Chondrocyte (in vitro differentiated cells): ENCODE results near the gene AQP9. TPM values are rescaled to one million over a fixed set of nuclear protein-coding genes. Genes with fewer than 3 reads are reported as not detected.

Experiments
- DNase-seq: peaks from one replicate; pipeline ENCODE4 v3.0.0; 2021; ENCODE audit warnings: mixed read lengths, low spot score
- H3K27ac Mint-ChIP-seq: one replicate; pipeline ENCODE4 v1.8.0; 2021; ENCODE audit warnings: mild to moderate bottlenecking, moderate library complexity, mixed read lengths; ENCODE audit not compliant: unreplicated experiment
- H3K27me3 Mint-ChIP-seq: 2 replicates; pipeline ENCODE4 v1.8.0; 2021; ENCODE audit warnings: low read depth, mixed read lengths
- H3K36me3 Mint-ChIP-seq: 2 replicates; pipeline ENCODE4 v1.8.0; 2021; ENCODE audit warnings: low read depth, mixed read lengths
- H3K4me1 Mint-ChIP-seq: 2 replicates; pipeline ENCODE4 v1.8.0; 2021; ENCODE audit warnings: low read depth, mild to moderate bottlenecking, mixed read lengths
- H3K4me3 Mint-ChIP-seq: one replicate; pipeline ENCODE4 v1.8.0; 2021; ENCODE audit warnings: mild to moderate bottlenecking, moderate library complexity, mixed read lengths; ENCODE audit not compliant: unreplicated experiment
- H3K9me3 Mint-ChIP-seq: 2 replicates; pipeline ENCODE4 v1.8.0; 2021; ENCODE audit warnings: low read depth, mixed read lengths
- total RNA-seq: library from RNA; stranded (reverse); gene quantifications from 3 replicates; pipeline ENCODE4 v1.2.1, GENCODE V29; 2021
- TF ChIP-seq, protein P1 (sequence below): fragments of 200-600 bp; sonication (generic); IDR thresholded peaks from 2 replicates; pipeline ENCODE4 v1.5.0; 2021; ENCODE audit warnings: antibody characterized with exemption, mild to moderate bottlenecking, moderate library complexity

Gene AQP9
- total RNA-seq, 1 donor from 2014 or later = not detected

GRCh38 chr15:58146211-58146610 lies 8.0 kb downstream of the AQP9 start:
- H3K4me1 Mint-ChIP-seq = peaks cover 8% of the 10 kb centered on the region
- H3K27me3 Mint-ChIP-seq = peaks cover 23% of the 10 kb centered on the region
- no peak overlapping the region for H3K4me3 Mint-ChIP-seq
- DNase-seq = no peak
- no peaks in the 10 kb centered on the region for H3K9me3 Mint-ChIP-seq
- no peaks in the 10 kb centered on the region for H3K36me3 Mint-ChIP-seq
- H3K27ac Mint-ChIP-seq = no peak overlapping the region
- TF ChIP-seq, protein P1, sequence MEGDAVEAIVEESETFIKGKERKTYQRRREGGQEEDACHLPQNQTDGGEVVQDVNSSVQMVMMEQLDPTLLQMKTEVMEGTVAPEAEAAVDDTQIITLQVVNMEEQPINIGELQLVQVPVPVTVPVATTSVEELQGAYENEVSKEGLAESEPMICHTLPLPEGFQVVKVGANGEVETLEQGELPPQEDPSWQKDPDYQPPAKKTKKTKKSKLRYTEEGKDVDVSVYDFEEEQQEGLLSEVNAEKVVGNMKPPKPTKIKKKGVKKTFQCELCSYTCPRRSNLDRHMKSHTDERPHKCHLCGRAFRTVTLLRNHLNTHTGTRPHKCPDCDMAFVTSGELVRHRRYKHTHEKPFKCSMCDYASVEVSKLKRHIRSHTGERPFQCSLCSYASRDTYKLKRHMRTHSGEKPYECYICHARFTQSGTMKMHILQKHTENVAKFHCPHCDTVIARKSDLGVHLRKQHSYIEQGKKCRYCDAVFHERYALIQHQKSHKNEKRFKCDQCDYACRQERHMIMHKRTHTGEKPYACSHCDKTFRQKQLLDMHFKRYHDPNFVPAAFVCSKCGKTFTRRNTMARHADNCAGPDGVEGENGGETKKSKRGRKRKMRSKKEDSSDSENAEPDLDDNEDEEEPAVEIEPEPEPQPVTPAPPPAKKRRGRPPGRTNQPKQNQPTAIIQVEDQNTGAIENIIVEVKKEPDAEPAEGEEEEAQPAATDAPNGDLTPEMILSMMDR = no peak

DNA sequence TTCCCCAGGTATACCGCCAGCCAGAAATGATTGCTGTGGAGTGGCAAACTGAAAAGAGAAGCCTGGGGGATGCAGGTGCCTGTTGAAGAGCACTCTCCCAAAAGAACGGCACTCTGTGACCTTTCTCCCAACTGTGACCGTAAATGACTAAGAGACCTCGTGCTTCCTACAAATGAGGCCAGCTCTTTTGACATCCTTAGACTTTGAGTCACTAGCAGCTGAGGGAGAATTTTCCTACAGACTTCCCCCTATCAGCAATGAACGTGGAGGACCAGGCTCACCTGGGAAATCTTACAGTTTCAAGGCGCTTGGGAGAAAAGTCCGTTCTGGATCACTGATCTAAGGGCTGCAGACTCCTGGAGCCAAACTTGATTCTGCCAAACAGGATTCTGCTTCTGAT lies 8.6 kb downstream of the AQP9 start:
- peaks cover 8% of the 10 kb centered on the region for H3K4me1 Mint-ChIP-seq
- H3K9me3 Mint-ChIP-seq = no peaks in the 10 kb centered on the region
- H3K27me3 Mint-ChIP-seq = peaks cover 21% of the 10 kb centered on the region
- H3K4me3 Mint-ChIP-seq = no peak overlapping the region
- TF ChIP-seq, protein P1 = no peak
- no peaks in the 10 kb centered on the region for H3K36me3 Mint-ChIP-seq
- no peak for DNase-seq
- H3K27ac Mint-ChIP-seq = no peak overlapping the region

DNA sequence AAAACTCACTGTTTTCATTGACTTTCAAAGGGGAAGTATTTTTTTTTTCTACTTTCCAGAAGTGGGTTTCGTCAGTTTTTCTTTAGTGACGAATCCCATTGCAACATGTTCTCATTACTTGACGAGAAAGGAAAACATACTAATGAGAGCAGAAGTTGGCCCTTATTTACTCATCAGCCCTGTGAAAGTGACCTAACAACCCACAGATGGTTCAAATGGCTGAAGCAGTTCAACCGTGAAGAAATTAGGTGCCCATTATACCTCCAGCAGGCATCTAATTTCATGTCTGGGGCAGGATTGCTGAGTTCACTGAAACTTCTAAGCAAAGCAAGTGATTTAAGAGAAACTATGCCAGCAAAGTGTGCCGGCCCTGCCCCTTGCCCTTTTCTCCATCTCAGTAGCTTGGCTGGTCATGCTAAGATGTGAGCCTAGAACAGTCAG lies 9.0 kb downstream of the AQP9 start:
- Mint-ChIP-seq H3K4me3 (no peak overlapping the region), H3K9me3 (no peaks in the 10 kb centered on the region), H3K27ac (no peak overlapping the region), H3K27me3 (peaks cover 19% of the 10 kb centered on the region), H3K4me1 (peaks cover 8% of the 10 kb centered on the region), H3K36me3 (no peaks in the 10 kb centered on the region)
- TF ChIP-seq, protein P1 = no peak
- DNase-seq = no peak

DNA sequence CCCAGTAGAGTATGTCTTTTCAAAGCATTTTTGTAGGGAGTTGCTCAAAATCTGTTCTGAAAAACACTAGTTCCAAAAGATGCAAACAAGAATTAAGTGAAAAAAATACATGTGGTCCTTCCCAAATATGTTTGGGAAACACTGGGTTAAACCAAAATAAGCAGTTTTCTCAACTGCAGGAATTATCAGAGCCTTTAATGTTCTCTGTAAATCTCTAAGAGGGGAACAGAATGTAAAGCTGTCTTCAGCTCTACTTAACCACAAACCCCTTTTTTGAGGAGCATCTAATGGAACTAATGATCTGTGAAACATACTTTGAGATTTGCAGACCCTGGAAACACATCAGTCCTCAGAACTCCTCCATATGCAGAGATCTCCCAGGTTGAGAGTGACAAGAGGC lies 9.9 kb downstream of the AQP9 start:
- H3K4me1 Mint-ChIP-seq = peaks cover 8% of the 10 kb centered on the region
- H3K27me3 Mint-ChIP-seq = peaks cover 18% of the 10 kb centered on the region
- H3K36me3 Mint-ChIP-seq = no peaks in the 10 kb centered on the region
- TF ChIP-seq, protein P1 = no peak
- no peak for DNase-seq
- H3K27ac Mint-ChIP-seq = no peak overlapping the region
- H3K9me3 Mint-ChIP-seq = no peaks in the 10 kb centered on the region
- no peak overlapping the region for H3K4me3 Mint-ChIP-seq

DNA sequence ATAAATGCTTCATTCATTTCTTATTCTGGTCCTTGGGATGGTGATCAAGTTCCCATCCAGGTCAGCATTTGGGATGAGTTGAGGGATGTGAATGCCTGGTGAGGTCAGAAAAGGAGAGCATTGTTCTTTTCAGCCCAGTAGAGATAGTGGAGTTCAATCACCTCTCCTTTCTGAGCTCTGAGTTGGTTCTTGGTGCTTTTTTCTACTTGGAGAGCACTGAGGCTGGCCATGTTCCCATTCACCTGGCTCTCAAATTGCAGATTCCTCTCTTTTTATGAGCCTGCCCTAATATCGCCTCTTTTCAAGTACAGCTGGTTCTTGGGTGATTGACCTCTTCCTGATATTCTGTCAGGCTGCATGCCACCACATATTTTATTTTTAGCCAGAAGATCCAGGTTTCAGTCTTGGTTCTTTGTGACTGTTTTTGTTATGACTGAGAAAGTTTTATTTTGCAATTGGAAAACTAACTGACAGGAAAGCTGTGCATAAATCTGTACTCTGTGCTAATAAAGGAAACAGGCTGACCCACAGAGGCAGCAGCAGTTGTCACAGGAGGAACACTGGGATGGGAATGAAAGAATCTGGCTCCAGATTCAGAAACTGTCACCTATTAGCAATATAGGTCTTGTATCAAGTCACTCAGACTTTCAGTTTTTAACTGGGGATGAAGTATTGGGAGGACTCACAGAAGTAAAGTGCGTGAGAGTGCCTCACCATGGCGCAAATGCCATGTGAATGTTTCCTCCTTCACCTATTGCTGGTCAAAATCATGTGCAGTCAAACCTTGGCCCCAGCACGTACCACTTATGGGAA lies 10.7 kb downstream of the AQP9 start:
- Mint-ChIP-seq H3K9me3 (no peaks in the 10 kb centered on the region), H3K27ac (no peak overlapping the region), H3K4me1 (peaks cover 8% of the 10 kb centered on the region), H3K36me3 (no peaks in the 10 kb centered on the region), H3K27me3 (peaks cover 14% of the 10 kb centered on the region), H3K4me3 (no peak overlapping the region)
- TF ChIP-seq, protein P1 = no peak
- DNase-seq = no peak
